ENCODE results near the gene VRK2. TPM values are rescaled to one million over a fixed set of nuclear protein-coding genes. Genes with fewer than 3 reads are reported as not detected.

VRK2 gene
- total and polyA plus RNA-seq, 2 experiments from 2014 or later: 19.0 to 22.5 TPM

GRCh38 chr2:58194458-58194857, 147.9 kb downstream of the VRK2 start (continued):
- TF ChIP-seq JUNB (IDR thresholded peaks at IDR 0.05; ENCODE audit: unreplicated experiment): no peak
- TF ChIP-seq REST (IDR thresholded peaks at IDR 0.05; ENCODE audit: unreplicated experiment): no peak
- TF ChIP-seq STAT1 (IDR thresholded peaks at IDR 0.05; ENCODE audit: unreplicated experiment): no peak
- TF ChIP-seq POLR2AphosphoS5 (IDR thresholded peaks at IDR 0.05; ENCODE audit: low read depth): no peak
- no peak for TF ChIP-seq CTCF (conservative IDR thresholded peaks at IDR 0.05; ENCODE audit: low read depth in 2 of 2)
- TF ChIP-seq EZH2 (IDR thresholded peaks at IDR 0.05; ENCODE audit: low read depth, unreplicated experiment): no peak
- no peak for TF ChIP-seq ZNF114 (CRISPR knock-in tag; IDR thresholded peaks at IDR 0.05)
- no peak for TF ChIP-seq CREB1 (CRISPR knock-in tag; IDR thresholded peaks at IDR 0.05; ENCODE audit: low read depth)
- no peak for TF ChIP-seq ZNF331 (CRISPR knock-in tag; IDR thresholded peaks at IDR 0.05; ENCODE audit: low read depth)
- TF ChIP-seq ETS1 (IDR thresholded peaks at IDR 0.05): no peak

GRCh38 chr2:58195662-58196061, 149.1 kb downstream of the VRK2 start:
- Histone ChIP-seq H3K9me2 (ENCODE audit: insufficient read depth) (no peaks in the 10 kb centered on the region), H3K27me3 (ENCODE audit: insufficient read depth) (no peaks in the 10 kb centered on the region), H3K4me1 (ENCODE audit: insufficient read depth) (no peaks in the 10 kb centered on the region), H3K4me3 (no peak overlapping the region), H3K79me2 (replicated peaks; ENCODE audit: insufficient read depth) (no peaks in the 10 kb centered on the region), H3K4me2 (no peak overlapping the region), H4K20me1 (replicated peaks; ENCODE audit: insufficient read depth) (no peaks in the 10 kb centered on the region), H2AFZ (no peak overlapping the region), H3F3A (replicated peaks; ENCODE audit: low read depth) (no peaks in the 10 kb centered on the region), H3K27ac (ENCODE audit: low read depth) (no peak overlapping the region), H3K36me3 (ENCODE audit: insufficient read depth) (0 out of 2 replicates have a peak, but pooled peaks cover 2% of the 10 kb centered on the region)
- Mint-ChIP-seq H3K36me3 (ENCODE audit: low read depth) (peaks cover 14% of the 10 kb centered on the region; the same call in 2 of the 3 replicates), H3K27ac (no peak overlapping the region), H3K4me1 (no peaks in the 10 kb centered on the region), H3K9me3 (no peaks in the 10 kb centered on the region), H3K4me3 (no peak overlapping the region), H3K27me3 (ENCODE audit: insufficient read depth, low read depth, poor library complexity) (no peaks in the 10 kb centered on the region)
- TF ChIP-seq ZNF331 (CRISPR knock-in tag; IDR thresholded peaks at IDR 0.05; ENCODE audit: low read depth) (no peak), STAT1 (IDR thresholded peaks at IDR 0.05; ENCODE audit: unreplicated experiment) (no peak), NANOG (IDR thresholded peaks at IDR 0.05; ENCODE audit: borderline replicate concordance) (no peak), EZH2 (IDR thresholded peaks at IDR 0.05; ENCODE audit: low read depth, unreplicated experiment) (no peak), REST (IDR thresholded peaks at IDR 0.05; ENCODE audit: unreplicated experiment) (no peak), EZH2phosphoT487 (IDR thresholded peaks at IDR 0.05; ENCODE audit: unreplicated experiment) (no peak), ZNF114 (CRISPR knock-in tag; IDR thresholded peaks at IDR 0.05) (no peak), ETS1 (IDR thresholded peaks at IDR 0.05) (no peak), POLR2AphosphoS5 (IDR thresholded peaks at IDR 0.05; ENCODE audit: low read depth) (no peak), JUNB (IDR thresholded peaks at IDR 0.05; ENCODE audit: unreplicated experiment) (no peak), CTCF (conservative IDR thresholded peaks at IDR 0.05; ENCODE audit: low read depth in 2 of 2) (no peak), CREB1 (CRISPR knock-in tag; IDR thresholded peaks at IDR 0.05; ENCODE audit: low read depth) (no peak)
- DNase-seq (ENCODE audit: low spot score) (no peak), ATAC-seq (no peak)

Measured in GM23338 (cell line).